COLO668 (cell line): Measurements from ENCODE around the gene SAP30BP.

ENCODE experiments used
- DNase-seq: peaks from one replicate; lab custom pipeline; 2025; ENCODE audit not compliant: unreplicated experiment; lab: John Stamatoyannopoulos, UW

The SAP30BP gene

GRCh38 chr17:75684924-75685323 lies 17.8 kb downstream of the SAP30BP start:
- no peak for DNase-seq

- DNase-seq, result no peak
Measured at GRCh38 chr17:75685499-75685898, 18.4 kb downstream of the SAP30BP start.

- no peak for DNase-seq
Measured at GRCh38 chr17:75688209-75688825, 21.2 kb downstream of the SAP30BP start.

- DNase-seq, result no peak
Measured at GRCh38 chr17:75689441-75689873, 22.3 kb downstream of the SAP30BP start.

GRCh38 chr17:75691371-75691791 lies 24.2 kb downstream of the SAP30BP start:
- DNase-seq, result no peak

GRCh38 chr17:75691801-75692626 lies 24.9 kb downstream of the SAP30BP start:
- no peak for DNase-seq

GRCh38 chr17:75692976-75693375 lies 25.8 kb downstream of the SAP30BP start:
- DNase-seq, result no peak

GRCh38 chr17:75693500-75694481 lies 26.7 kb downstream of the SAP30BP start:
- DNase-seq, result no peak

GRCh38 chr17:75694536-75694935 lies 27.4 kb downstream of the SAP30BP start:
- no peak for DNase-seq

- DNase-seq, result no peak
Measured at GRCh38 chr17:75695141-75695829, 28.1 kb downstream of the SAP30BP start.

- no peak for DNase-seq
Measured at GRCh38 chr17:75695830-75696271, 28.7 kb downstream of the SAP30BP start.

- DNase-seq, result no peak
Measured at GRCh38 chr17:75697651-75698291, 30.6 kb downstream of the SAP30BP start.

- DNase-seq, result no peak
Measured at GRCh38 chr17:75698659-75699058, 31.5 kb downstream of the SAP30BP start.

GRCh38 chr17:75701288-75701687 lies 34.1 kb downstream of the SAP30BP start:
- DNase-seq, result no peak

- DNase-seq, result no peak
Measured at GRCh38 chr17:75703191-75703590, 36.1 kb downstream of the SAP30BP start.

GRCh38 chr17:75703591-75703990 lies 36.5 kb downstream of the SAP30BP start:
- no peak for DNase-seq

GRCh38 chr17:75704963-75705875 lies 38.1 kb downstream of the SAP30BP start:
- no peak for DNase-seq

- DNase-seq, result no peak
Measured at GRCh38 chr17:75706042-75706728, 39.0 kb downstream of the SAP30BP start.
